HG03342 (cell line): ENCODE measurements around the gene CHTOP.
A peak's percentile ranks its signal among the peaks of the same experiment; 100 is the strongest.

Experiments used
- ATAC-seq: cut with Tn5 transposase; IDR thresholded peaks from one replicate; pipeline ENCODE4 v1.9.1; 2021; ENCODE audit warnings: mild to moderate bottlenecking, moderate library complexity; ENCODE audit not compliant: unreplicated experiment

Gene CHTOP

DNA sequence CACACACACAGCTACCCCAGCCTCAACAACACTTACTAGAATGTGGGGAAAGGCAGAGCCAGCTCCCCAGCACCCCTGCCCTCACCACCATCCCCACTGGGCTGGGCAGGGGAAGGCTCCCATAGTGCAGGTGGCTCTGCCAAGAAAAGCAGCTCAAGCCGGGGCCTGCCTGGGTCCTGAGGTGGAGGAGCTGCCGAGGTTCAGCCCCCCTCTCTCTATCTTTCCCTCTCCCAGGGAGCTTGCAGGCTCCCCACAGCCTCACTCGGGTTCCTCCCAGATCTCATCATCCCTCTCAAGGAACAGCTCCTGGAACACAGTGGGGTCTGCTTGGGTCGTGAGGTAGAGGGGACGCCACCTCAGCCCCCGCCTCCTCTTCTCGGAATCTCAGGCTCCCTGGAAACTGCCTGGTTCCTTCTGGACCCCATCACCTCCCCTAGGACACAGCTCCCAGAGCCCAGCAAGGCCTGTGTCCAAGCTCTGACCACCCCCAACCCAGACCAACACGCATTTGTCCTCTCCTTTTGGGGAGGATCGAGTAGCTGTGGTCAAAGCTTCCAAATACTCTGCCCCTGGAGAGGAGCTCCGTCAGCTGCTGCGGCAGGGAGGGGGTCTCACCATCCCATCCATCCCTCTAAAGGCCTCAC is 21.6 kb upstream of the CHTOP start:
- no peak for ATAC-seq

DNA sequence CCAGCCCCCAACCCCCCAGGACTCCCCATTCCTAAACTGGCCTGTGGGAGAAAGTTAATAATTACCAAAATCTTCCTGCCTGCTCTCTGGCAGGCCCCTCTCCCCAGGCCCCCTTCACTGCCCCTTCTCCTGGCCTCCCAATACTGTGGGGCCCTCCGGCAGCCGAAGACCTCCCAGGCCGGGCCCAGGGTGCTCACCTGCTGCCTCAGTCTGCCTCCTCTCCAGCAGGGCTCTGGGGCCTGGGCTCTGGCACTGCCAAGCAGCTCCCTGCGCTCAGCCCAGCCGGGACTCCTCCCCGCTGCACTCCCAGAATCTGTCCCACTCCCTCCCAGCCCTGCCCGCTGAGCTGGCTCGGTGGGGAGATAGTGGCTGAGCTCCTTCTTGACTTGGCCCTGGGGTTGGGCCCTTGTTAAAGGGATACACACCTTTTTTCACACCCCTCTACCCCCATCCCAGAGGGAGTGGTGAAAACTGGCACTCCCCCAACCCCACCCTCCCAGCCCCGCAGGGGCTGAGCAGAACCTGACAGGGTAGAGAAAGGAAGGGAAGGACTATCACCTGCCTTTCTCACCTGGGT is 21.0 kb upstream of the CHTOP start, which contains the start of gene S100A16:
S100A16 (minus strand) TSS at position 383 of the 577 bp plus-strand sequence. CDS start 4,986 bp downstream, outside the sequence.
- ATAC-seq, result no peak

DNA sequence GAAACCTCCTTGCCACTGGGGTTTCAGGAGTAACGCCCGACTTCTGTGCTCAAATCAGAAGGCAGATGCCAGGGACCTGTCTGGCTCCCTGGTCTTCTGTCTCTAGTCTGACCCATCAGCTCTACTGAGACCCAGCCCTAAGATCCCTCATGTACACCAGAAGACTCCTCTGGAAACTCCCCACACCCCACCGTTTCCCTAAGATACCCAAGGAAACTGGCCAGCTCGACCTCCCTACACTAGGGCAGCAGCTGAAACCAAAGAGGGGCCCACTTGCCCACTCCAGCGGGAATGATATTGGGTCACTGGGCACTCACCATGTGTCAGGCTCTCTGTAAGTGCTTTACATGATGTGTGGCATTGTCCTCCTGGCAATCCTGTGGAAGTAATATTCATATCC is 20.5 kb upstream of the CHTOP start:
- ATAC-seq, result no peak

DNA sequence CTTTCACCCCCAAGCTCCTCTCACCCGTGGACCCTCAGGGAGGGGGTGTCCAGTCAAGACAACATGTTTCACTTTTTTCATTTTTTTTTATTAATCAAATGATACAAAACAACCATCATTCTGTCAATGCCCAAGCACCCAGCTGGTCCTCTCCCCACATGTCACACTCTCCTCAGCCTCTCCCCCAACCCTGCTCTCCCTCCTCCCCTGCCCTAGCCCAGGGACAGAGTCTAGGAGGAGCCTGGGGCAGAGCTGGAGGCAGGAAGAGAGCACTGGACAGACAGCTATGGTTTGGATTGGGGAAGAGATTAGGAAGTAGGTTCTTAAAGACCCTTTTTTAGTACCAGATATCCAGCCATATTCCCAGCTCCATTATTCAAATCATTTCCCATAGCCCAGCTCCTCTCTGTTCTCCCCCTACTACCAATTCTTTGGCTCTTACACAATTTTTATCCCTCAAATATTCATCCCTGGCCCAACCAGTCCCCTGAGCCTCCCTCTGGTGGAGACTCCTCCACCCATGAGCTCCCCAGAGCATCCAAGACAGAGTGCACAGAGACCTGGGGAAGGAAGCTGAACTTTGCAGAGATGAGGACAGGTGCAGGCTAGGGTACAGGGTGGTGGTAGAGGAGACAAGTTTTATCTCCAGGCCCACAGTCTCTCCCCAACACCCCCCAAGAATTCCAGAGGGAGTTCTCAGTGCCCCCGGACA is 19.5 kb upstream of the CHTOP start:
- ATAC-seq, result no peak

DNA sequence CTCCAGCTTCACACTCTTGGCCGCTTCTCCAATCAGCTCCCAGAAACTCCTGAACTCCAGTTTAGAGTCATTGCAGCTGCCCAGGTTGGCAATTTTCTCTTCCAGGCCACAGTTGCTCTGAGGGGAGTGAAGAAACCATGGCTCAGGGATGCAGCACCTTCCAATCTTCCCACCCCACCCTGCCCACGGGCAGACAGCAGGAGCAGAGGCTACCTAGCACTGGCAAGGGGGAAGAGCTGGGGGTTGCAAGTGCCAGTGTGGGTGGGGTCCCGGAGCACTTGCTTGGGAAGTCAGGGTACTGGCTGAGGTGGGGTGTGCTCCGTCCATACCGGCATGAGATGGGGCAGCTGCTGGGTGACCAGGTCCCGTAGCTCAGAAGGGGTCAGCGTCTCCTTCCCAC is 19.0 kb upstream of the CHTOP start:
- ATAC-seq, result no peak

DNA sequence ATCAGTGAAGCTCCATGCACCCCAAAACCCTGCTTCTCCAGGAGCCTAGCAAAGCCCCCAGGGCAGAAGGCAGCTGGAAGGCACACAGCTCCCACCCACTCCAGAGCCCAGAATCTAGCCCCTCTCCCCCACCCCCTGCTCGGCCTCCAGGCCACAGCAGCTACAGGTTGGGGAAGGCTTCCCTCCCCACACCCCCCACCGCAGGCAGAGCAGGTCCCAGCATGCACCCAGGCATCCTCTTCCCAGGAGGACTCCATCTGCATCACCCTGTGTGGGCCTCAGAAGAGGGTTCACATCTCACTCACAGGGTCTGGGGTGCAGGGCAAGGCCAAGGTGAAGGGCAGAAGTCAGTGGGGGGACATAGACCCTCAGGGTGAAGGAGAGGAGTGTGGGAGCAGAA is 18.5 kb upstream of the CHTOP start:
- ATAC-seq, result no peak

DNA sequence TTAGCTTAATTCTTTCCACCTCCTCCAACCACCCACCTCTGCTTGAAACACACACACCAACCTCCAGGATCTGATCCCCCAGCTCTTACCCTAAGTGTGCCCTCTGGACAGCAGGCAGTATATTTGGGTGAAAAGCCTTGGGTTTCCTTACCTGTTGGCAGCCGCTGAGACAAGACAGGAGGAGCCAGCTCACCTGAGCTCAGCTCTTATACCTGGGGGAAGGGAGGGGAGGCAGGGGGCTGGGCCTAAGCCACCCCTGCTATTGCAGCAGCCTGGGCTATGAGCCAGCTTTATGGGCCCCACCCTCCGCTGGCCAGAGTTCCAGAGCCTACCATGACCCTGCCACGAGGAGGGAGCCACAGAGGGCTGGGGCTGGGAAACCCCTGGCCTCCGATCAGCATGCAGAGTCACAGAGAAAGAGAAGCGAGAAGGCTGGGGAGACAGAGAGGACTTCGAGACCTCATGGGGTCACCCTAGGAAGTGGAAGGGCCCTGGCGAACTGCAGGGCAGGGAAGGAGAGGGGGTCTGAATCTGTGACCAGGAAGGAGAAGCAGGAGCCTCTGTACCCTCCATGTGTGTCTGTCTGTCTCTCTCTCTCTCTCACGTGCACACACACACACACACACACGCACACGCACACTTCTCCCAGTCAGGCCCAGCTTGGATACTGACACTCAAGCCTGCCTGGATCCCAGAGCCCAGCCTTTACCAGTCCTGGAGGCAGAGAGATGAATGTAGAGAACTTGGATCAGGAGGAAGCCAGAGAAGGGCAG is 17.5 kb upstream of the CHTOP start, which contains the start of gene S100A14:
S100A14 (minus strand) TSS at position 182 of the 773 bp plus-strand sequence. CDS start 467 bp downstream, outside the sequence.
- ATAC-seq, result no peak

DNA sequence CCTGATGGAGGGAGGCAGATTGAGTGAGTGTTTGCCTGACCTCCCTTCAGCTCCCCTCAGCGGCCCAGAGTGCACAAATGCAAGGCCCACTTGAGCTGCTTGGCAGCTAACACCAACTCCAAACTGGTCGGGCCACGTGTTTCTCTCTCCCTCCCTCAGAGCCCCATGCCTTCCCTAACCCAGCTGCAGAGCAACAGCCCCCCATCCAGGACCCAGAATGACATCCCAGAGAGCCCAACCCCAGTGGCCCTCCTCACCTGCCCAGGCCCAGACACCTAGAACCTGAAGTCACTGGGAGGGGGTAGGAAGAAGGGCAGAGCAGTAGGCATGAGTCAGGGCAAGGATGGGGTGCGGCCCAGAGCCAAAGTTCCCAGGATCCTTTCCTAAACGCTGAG is 17.0 kb upstream of the CHTOP start:
- no peak for ATAC-seq

DNA sequence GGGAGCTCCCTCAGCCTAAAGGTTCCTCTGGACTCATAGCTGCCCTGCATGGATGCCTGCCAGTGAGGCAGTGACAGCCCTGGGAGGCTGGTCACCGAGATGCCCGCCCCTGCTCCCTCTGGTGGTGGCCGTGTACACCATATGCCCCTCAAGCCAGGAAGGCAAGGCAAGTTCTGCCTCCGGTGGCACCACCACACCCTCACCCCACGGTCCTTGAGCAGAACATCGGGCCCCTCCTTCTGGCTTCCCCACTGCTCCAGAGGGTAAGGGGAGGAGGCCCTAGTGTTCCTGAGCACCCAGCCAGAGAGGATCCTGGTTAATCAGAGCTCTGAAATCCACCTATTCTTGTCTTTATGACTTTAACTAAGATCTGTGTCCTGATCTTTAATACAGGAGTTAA is 16.2 kb upstream of the CHTOP start:
- ATAC-seq, result peak; percentile 68

DNA sequence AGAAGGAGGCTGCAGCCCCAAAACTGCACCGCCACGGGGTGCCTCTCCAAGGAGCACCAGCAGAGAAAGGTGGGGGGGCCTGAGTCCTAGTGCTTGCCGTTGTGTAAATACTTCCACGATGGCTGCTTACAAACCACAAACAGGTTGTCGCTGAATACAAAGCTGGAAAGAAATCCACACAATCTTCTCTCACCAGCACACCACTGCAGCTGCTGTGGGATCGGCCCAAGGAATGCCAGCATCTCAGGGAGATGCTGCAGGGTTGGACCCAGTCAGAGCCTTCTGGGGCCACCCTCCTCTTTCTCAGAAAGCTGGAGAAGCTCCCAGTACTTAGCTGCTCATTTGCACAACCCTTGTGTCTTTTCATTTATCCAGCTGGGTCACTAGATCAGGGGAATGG is 14.7 kb upstream of the CHTOP start:
- no peak for ATAC-seq

DNA sequence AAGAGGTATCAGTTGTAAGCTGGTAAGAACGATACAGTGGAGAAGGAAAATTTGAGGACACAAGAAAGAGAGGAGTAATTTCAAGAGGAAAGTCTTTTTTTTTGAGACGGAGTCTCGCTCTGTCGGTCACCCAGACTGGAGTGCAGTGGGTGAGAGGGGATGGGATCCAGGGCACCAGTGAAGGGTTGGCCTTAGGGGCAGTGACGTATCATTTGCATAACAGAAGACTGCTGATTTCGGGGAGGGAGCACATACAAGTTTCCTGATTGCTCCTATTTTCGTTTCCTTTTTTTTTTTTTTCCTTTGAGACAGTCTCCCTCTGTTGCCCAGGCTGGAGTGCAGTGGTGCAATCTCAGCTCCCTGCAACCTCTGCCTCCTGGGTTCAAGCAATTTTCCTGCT is 10.8 kb upstream of the CHTOP start:
- ATAC-seq, result no peak

DNA sequence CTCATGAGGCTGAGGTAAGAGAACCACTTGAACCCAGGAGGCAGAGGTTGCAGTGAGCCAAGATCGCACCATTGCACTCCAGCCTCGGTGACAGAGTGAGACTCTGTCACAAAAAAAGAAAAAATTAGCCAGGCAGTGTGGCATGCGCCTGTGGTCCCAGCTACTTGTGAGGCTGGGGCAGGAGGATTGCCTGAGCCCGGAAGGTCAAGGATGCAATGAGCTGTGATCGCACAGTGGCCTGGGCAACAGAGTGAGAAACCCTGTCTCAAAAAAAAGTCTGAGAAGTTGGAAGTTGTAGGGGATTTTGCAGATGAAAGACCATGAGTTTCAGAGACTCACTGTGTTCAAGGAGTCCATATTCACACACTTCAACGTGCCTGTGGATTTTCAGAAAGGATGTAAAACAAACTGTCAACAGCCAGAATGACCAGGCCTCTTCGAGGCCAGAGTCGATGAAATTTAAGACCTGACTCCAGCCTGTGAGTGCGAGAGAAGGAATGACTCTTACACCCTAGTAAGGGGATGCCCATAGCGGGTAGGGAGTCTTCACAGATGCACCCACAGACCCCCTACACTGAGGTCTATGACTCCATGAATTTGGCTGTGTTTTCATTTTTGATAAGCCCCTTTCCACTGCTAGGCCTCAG is 8.8 kb upstream of the CHTOP start:
- no peak for ATAC-seq

DNA sequence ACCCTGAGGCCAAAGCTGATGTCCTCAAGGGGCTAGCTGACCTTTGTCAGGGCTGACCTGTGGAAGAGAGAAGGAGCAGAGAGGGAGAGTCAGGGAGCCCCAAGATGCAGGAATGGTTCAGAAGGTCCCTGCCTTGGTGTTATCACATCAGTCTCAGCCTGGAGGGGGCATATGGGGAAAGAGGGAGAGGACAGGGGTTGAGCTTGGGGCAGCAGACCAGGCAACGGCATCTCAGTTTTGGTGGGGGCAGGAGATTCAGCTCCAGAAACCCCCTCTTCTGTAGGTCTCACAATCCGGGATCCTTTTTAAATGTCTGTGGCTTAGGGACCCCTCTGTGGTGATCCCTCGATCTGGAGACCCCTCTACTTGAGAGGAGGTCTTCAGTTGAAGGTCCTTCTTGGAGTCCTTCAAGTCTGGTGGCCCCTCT is 7.4 kb upstream of the CHTOP start:
- ATAC-seq, result no peak

DNA sequence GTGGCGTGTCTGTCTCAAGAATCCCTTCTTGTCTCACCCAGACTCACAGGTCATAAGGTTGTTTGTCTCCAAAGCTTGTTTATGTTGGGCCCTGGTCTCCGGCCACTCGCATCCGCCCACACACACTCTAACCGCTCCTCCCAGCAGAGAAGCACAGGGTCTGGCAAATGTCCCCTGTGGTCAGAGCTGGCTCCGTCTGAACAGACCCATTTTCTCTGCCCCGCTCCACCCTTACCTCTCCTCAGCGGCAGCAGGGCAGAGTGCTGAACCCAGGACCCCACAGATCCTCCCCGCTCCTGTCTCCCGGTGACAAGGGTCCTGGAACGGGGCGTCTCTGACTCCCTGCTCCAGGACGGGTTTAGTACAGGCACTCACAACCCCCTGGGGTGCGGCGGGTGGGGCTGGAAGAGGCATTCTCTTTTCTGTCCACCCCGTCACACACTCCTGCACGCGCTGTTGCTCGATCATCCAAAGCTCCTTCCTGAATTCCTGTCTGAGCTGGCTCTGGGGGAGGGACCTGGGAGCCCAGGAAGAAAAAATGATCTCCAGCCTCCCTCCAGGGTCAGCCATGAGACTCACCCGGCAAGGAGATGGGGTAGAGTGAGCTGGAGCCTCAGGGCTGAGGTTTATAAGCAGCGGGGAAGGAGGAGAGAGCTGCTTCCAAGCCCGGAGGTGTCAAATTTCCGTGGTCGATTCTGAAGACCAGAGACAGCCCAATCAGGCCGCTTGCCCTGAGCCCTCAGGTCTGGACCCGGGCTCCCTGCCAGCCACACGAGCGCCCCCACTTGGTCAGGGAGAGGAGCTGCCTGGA is 6.8 kb upstream of the CHTOP start, which contains the start of gene S100A13:
S100A13 (minus strand) TSS at position 602 of the 811 bp plus-strand sequence. CDS start 1,033 bp downstream, outside the sequence.
- ATAC-seq, result no peak

DNA sequence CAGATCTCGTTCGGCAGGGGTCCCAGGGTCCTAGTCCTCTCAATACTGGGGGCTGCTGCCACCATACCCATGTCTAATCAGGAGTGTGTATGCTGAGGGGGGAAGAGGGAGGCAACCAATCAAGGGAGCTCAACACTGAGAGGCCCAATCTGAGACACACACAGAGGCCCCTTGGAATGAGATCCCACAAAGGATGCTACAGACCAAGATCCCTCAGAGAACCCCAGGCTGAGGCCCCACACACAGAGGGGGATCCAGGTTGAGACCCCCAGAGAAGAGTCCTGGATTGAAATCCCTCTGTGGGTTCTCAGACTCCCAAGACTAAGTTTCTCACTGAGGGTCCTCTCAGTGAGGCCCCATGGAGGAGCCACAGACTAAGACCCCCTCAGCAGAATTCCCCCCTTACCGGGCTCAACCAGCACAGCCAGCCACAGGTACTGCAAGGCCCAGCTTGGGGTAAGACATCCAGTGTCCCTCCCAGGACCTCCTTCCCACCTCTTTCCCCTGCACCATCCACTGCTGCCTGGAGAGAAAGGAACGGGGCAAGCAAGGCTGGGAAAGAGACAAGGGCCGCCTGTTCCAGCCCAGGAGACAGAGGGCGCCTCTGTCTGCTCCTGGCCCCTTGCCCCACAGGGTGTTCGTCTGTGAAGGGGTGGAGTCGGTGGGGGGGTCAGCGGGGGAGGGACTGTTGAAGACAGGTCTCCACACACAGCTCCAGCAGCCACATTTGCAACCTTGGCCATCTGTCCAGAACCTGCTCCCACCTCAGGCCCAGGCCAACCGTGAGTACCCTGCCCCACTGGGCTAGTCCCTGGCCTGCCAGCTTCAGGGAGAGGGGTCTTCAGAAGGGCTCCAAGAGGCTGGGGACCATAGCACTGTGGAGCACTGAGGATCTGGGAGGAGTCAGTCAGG is 5.9 kb upstream of the CHTOP start, which contains the start of gene S100A1:
S100A1 (plus strand) TSS at position 720 of the 912 bp plus-strand sequence. CDS start 2,088 bp downstream, outside the sequence.
- ATAC-seq, result no peak

DNA sequence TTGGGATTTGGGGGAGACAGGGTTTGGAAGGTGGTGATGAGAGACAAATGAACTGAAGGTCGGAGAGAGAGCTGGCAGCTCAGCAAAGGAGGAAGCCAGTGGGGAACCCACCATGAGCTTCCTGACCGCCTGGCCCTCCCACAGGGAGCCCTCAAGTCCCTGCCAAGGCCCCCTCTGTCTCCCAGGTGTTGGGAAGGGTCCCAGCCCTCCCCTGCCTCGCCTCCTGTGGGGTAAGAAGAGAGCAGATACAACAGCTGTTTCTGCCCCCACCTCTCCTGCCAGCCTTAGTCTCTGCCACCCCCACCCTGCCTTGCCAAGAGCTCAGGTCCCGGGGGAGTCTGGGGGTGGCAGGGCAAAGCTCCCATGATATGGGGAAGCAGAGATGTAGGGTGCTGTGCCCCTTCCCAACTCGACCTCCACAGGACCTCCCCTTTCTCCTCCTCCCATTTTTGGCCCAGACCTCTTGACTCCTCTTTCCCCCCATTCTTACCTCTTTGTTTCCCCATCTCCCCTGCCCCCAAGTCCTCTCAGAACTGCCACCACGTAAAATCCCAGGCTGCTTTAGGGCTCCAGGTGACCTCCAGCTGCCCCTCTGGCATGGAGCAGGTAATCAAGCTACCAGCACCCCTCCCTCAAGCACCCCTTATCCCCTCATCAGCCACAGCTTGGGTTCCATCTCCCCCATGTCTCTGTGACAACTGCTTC is 5.1 kb upstream of the CHTOP start:
- no peak for ATAC-seq

DNA sequence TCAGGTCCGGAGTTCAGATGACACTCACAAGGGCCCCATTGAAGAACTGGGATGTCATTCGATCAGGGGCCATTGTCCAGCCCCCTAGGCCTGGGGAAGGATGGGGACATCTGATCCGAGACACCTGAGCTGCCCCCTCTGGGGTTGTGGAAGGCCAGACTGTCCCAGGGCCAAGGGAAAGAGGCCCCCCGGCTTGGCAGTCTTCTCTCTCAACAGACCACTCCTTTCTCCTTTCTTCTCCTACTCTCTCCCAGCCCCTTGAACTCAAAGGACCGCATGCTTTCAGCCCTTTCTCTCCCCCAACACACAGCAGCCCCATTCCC is 4.6 kb upstream of the CHTOP start:
- no peak for ATAC-seq

DNA sequence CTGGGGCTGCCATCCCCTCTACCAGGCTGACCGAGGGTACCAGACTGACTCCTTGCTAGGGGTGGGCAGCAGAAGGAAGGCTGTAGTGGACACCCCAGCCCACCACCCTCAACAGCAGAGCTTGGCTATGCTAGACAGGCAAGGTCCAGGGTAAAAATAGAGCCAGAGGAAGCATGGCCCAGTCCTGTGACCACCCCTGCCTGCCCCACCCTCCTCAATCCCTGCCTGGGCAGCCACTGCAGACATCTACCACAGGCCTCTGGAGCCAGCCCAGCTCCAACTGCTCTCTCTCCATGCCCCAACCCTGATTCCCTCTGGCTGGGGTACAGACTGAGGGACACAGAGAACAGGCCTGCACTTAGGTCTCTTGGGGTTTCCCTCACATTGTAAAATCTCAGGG is 3.9 kb upstream of the CHTOP start:
- ATAC-seq, result no peak
